Subcutaneous abdominal adipose tissue (tissue), 5 donors: Measurements from ENCODE around the gene MDM1.
A peak's percentile ranks its signal among the peaks of the same experiment; 100 is the strongest.

ENCODE experiments used
- H3K27ac ChIP-seq: one replicate; pipeline ENCODE4 v1.7.0; 2013; ENCODE audit warnings: low read depth, mild to moderate bottlenecking, inconsistent platforms, low read length, moderate library complexity
- H3K27me3 ChIP-seq, 5 donors: one replicate each; pipeline ENCODE4 v1.7.0; 2013; ENCODE audit warnings: low read length in 5 of 5, inconsistent platforms in 1 of 5; ENCODE audit not compliant: control insufficient read depth in 5 of 5, insufficient read depth in 4 of 5
- H3K36me3 ChIP-seq, 5 donors: one replicate each; pipeline ENCODE4 v1.7.0; 2013; ENCODE audit warnings: low read length in 5 of 5; ENCODE audit not compliant: control insufficient read depth in 5 of 5, insufficient read depth in 5 of 5
- H3K4me1 ChIP-seq, 5 donors: one replicate each; pipeline ENCODE4 v1.7.0; 2013; ENCODE audit warnings: low read length in 5 of 5, mild to moderate bottlenecking in 3 of 5, moderate library complexity in 1 of 5; ENCODE audit not compliant: control insufficient read depth in 5 of 5, insufficient read depth in 5 of 5
- H3K4me3 ChIP-seq, 5 donors: one replicate each; pipeline ENCODE4 v1.7.0; 2013; ENCODE audit warnings: low read length in 5 of 5, low read depth in 1 of 5
- H3K9ac ChIP-seq, 5 donors: one replicate each; pipeline ENCODE4 v1.7.0; 2013; ENCODE audit warnings: low read length in 5 of 5, mild to moderate bottlenecking in 4 of 5, moderate library complexity in 3 of 5
- H3K9me3 ChIP-seq, 5 donors: one replicate each; pipeline ENCODE4 v1.7.0; 2013; ENCODE audit warnings: low read length in 5 of 5; ENCODE audit not compliant: control insufficient read depth in 5 of 5
- donor health status: healthy.
- donor health status: healthy.
- donor health status: healthy.
- donor health status: healthy.
- donor health status: healthy.

Gene MDM1

GRCh38 chr12:68280240-68280639, 51.9 kb downstream of the MDM1 start:
- H3K4me1 ChIP-seq = peaks cover 0 to 6% (median 0%) of the 10 kb centered on the region in 5 donors

GRCh38 chr12:68279227-68280054, 52.7 kb downstream of the MDM1 start:
- peaks cover 0 to 6% (median 0%) of the 10 kb centered on the region in 5 donors for H3K4me1 ChIP-seq
- no peak overlapping the region for H3K4me3 ChIP-seq
- no peaks in the 10 kb centered on the region for H3K36me3 ChIP-seq
- H3K9ac ChIP-seq = no peak overlapping the region
- H3K27me3 ChIP-seq = no peaks in the 10 kb centered on the region
- H3K9me3 ChIP-seq = no peaks in the 10 kb centered on the region
- no peak overlapping the region for H3K27ac ChIP-seq

More at GRCh38 chr12:68280240-68280639, 51.9 kb downstream of the MDM1 start:
- Histone ChIP-seq H3K4me3 (no peak overlapping the region), H3K9me3 (no peaks in the 10 kb centered on the region), H3K9ac (no peak overlapping the region), H3K36me3 (no peaks in the 10 kb centered on the region), H3K27me3 (no peaks in the 10 kb centered on the region), H3K27ac (no peak overlapping the region)

- no peaks in the 10 kb centered on the region for H3K27me3 ChIP-seq
- H3K36me3 ChIP-seq = no peaks in the 10 kb centered on the region
- H3K9ac ChIP-seq = no peak overlapping the region
- peaks cover 0 to 6% (median 0%) of the 10 kb centered on the region in 5 donors for H3K4me1 ChIP-seq
- no peaks in the 10 kb centered on the region for H3K9me3 ChIP-seq
- no peak overlapping the region for H3K4me3 ChIP-seq
- H3K27ac ChIP-seq = no peak overlapping the region
These were observed 55.7 kb downstream of the MDM1 start for GRCh38 chr12:68276402-68276930.

- H3K9ac ChIP-seq = no peak overlapping the region
- peaks cover 0 to 14% (median 0%) of the 10 kb centered on the region in 5 donors for H3K4me1 ChIP-seq
- H3K9me3 ChIP-seq = no peaks in the 10 kb centered on the region
These were observed 59.4 kb downstream of the MDM1 start for GRCh38 chr12:68272732-68273131.

GRCh38 chr12:68271346-68271745, 60.8 kb downstream of the MDM1 start:
- no peaks in the 10 kb centered on the region for H3K27me3 ChIP-seq
- H3K9ac ChIP-seq = no peak overlapping the region
- no peaks in the 10 kb centered on the region for H3K9me3 ChIP-seq
- H3K36me3 ChIP-seq = no peaks in the 10 kb centered on the region
- H3K4me3 ChIP-seq = no peak overlapping the region
- no peak overlapping the region for H3K27ac ChIP-seq
- peaks cover 0 to 10% (median 0%) of the 10 kb centered on the region in 5 donors for H3K4me1 ChIP-seq

More at GRCh38 chr12:68272732-68273131, 59.4 kb downstream of the MDM1 start:
- no peak overlapping the region for H3K27ac ChIP-seq
- no peaks in the 10 kb centered on the region for H3K27me3 ChIP-seq
- no peak overlapping the region for H3K4me3 ChIP-seq
- H3K36me3 ChIP-seq = no peaks in the 10 kb centered on the region

GRCh38 chr12:68270358-68270757, 61.8 kb downstream of the MDM1 start:
- no peak overlapping the region for H3K9ac ChIP-seq
- no peaks in the 10 kb centered on the region for H3K9me3 ChIP-seq
- H3K4me3 ChIP-seq = no peak overlapping the region
- no peaks in the 10 kb centered on the region for H3K27me3 ChIP-seq
- no peaks in the 10 kb centered on the region for H3K36me3 ChIP-seq
- H3K4me1 ChIP-seq = peaks cover 0 to 10% (median 0%) of the 10 kb centered on the region in 5 donors
- H3K27ac ChIP-seq = no peak overlapping the region

GRCh38 chr12:68269779-68270178, 62.4 kb downstream of the MDM1 start:
- no peaks in the 10 kb centered on the region for H3K27me3 ChIP-seq
- H3K9me3 ChIP-seq = no peaks in the 10 kb centered on the region
- H3K36me3 ChIP-seq = no peaks in the 10 kb centered on the region
- no peak overlapping the region for H3K27ac ChIP-seq
- H3K4me3 ChIP-seq = no peak overlapping the region
- peaks cover 0 to 10% (median 0%) of the 10 kb centered on the region in 5 donors for H3K4me1 ChIP-seq
- H3K9ac ChIP-seq = no peak overlapping the region

GRCh38 chr12:68268967-68269366, 63.2 kb downstream of the MDM1 start:
- Histone ChIP-seq H3K36me3 (no peaks in the 10 kb centered on the region), H3K27ac (no peak overlapping the region), H3K4me3 (no peak overlapping the region), H3K9ac (no peak overlapping the region), H3K9me3 (no peaks in the 10 kb centered on the region), H3K4me1 (peaks cover 0 to 10% (median 0%) of the 10 kb centered on the region in 5 donors), H3K27me3 (no peaks in the 10 kb centered on the region)

GRCh38 chr12:68267892-68268396, 64.2 kb downstream of the MDM1 start:
- H3K4me1 ChIP-seq = peaks cover 0 to 10% (median 0%) of the 10 kb centered on the region in 5 donors
- H3K9ac ChIP-seq = peak overlapping the region in 1 of 5 donors; percentile 33
- H3K27me3 ChIP-seq = no peaks in the 10 kb centered on the region
- no peak overlapping the region for H3K4me3 ChIP-seq
- H3K36me3 ChIP-seq = no peaks in the 10 kb centered on the region
- H3K27ac ChIP-seq = no peak overlapping the region
- no peaks in the 10 kb centered on the region for H3K9me3 ChIP-seq

GRCh38 chr12:68264857-68265256, 67.3 kb downstream of the MDM1 start:
- H3K36me3 ChIP-seq = no peaks in the 10 kb centered on the region
- no peaks in the 10 kb centered on the region for H3K27me3 ChIP-seq
- H3K9me3 ChIP-seq = no peaks in the 10 kb centered on the region
- H3K4me3 ChIP-seq = no peak overlapping the region
- H3K27ac ChIP-seq = no peak overlapping the region
- H3K9ac ChIP-seq = no peak overlapping the region
- peaks cover 0 to 7% (median 0%) of the 10 kb centered on the region in 5 donors for H3K4me1 ChIP-seq
